GM12865 (cell line): ENCODE results near the gene SORCS2.

Experiments
- DNase-seq: peaks from one replicate; pipeline ENCODE4 v3.0.0; 2010; ENCODE audit warnings: low read depth
- H3K4me3 ChIP-seq: 2 replicates; pipeline ENCODE4 v1.5.1; 2011; ENCODE audit warnings: mild to moderate bottlenecking, low read depth, low read length, control low read depth
- TF ChIP-seq, protein P1 (sequence below): IDR thresholded peaks from 2 replicates; pipeline ENCODE4 v1.5.1; 2011; ENCODE audit warnings: low read length, control low read depth, low read depth, inconsistent platforms; ENCODE audit not compliant: insufficient read depth; ENCODE audit errors: missing control alignments

Gene SORCS2

DNA sequence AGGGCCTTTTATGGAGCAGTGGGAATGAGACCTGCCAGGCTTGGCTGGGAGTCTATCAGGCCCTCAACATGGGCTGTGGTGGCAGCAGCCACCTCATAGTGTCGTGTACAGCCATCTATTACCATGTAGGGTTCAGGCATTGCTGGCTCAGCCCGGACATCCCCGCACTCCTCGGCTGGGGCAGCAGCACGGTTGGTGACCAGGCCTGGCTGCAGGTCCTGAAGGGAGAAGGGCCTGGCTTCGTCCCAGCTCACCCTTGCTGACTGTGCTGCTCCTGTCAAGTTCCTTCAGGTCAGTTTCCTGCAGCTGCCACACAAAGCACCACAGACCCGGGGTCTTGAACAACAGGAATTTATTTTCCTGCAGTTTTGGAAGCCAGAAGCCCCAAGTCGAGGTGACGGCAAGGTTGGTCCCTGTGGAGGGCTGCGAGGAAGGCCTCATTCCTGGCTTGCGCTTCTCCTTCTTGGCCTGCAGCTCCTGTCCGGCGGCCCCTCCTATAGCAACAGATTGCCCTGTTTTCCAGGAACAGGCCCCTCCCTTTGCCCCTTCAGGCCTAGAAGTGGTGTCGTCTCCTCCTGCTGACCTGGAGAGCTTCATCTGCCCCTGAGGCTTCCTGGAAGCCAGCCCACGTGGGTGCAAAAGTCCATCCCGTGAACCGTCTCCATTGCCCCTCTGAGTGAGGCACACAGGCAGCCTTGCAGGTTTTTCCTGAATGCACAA is 25.2 kb upstream of the SORCS2 start:
- H3K4me3 ChIP-seq: no peak overlapping the region
- TF ChIP-seq, protein P1, sequence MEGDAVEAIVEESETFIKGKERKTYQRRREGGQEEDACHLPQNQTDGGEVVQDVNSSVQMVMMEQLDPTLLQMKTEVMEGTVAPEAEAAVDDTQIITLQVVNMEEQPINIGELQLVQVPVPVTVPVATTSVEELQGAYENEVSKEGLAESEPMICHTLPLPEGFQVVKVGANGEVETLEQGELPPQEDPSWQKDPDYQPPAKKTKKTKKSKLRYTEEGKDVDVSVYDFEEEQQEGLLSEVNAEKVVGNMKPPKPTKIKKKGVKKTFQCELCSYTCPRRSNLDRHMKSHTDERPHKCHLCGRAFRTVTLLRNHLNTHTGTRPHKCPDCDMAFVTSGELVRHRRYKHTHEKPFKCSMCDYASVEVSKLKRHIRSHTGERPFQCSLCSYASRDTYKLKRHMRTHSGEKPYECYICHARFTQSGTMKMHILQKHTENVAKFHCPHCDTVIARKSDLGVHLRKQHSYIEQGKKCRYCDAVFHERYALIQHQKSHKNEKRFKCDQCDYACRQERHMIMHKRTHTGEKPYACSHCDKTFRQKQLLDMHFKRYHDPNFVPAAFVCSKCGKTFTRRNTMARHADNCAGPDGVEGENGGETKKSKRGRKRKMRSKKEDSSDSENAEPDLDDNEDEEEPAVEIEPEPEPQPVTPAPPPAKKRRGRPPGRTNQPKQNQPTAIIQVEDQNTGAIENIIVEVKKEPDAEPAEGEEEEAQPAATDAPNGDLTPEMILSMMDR: no peak
- no peak for DNase-seq

DNA sequence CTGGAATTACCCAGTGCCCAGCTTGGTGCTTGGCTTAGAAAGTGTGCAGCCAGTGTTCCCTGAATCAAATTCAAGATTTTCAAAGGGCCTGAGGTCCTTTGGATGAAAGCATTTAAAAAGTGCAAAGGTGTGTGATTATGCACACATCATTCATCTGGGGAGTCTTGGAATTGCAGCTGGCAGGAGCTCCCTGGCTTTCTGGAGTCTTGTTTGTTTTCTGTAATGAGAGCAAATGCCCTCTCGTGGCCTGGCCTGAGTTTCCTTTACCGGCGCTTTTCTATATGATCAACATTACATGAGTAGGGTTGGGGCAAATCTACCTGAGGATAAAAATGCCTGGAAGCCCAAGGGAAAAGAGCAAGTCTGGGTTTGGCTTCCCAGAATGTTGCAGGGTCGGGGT is 24.6 kb upstream of the SORCS2 start:
- TF ChIP-seq, protein P1: no peak
- no peak overlapping the region for H3K4me3 ChIP-seq
- DNase-seq: no peak

DNA sequence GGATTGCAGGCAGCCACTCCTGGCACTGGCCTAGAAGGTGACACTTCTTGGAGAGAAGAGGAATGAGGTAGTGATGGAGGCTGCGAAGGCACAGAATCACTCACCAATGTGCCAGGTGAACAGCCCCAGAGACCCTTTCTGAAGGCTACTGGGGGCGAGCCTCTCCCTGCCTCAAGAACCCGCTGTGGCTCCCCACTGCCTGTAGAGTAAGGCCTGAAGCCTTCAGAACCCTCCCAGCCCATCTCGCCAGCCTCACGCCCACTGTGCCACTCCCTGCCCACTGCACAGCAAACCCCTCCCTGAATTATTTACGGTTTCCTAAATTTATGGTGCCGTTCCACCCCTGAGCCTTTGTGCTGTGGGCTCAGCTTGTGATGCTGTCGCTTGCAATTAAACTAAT is 24.2 kb upstream of the SORCS2 start:
- no peak for DNase-seq
- H3K4me3 ChIP-seq: no peak overlapping the region
- TF ChIP-seq, protein P1: no peak

DNA sequence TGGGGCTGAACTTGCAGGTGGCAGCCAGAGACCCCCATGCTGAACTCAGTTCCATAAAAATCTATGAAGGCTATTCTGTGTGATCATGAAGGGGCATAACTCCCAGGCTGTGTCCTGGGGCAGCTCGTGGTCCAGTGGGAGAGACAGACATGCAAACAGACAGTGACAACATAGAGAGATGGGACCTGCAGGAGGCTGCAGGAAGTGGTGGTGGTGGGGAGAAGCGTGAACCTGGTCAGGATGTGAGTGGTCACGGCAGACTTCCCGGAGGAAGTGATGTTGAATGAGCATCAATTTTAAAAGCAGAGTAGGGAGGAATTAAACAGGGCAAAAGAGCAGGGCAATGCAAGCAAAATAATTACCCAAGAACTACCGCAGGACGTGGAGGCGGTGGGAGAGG is 23.2 kb upstream of the SORCS2 start:
- TF ChIP-seq, protein P1: no peak
- no peak for DNase-seq

DNA sequence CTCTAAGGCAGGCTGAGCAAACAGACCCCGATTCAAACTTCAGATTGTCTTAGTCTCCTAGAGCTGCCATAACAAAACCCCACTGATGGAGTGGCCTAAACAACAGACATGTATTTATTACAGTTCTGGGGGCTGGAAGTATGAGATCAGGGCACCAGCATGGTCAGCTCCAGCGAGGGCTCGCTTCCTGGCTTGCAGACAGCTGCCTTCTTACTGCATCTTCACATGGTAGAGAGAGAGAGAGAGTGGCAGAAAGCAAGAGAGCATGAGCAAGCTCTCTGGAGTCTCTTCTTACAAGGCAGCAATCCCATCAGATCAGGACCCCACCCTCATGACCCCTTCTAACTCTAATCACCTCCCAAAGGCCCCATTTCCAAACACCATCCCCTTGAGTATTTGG is 22.3 kb upstream of the SORCS2 start:
- no peak overlapping the region for H3K4me3 ChIP-seq
- TF ChIP-seq, protein P1: no peak
- DNase-seq: no peak

More for the DNA sequence above, 23.2 kb upstream of the SORCS2 start:
- H3K4me3 ChIP-seq: no peak overlapping the region

DNA sequence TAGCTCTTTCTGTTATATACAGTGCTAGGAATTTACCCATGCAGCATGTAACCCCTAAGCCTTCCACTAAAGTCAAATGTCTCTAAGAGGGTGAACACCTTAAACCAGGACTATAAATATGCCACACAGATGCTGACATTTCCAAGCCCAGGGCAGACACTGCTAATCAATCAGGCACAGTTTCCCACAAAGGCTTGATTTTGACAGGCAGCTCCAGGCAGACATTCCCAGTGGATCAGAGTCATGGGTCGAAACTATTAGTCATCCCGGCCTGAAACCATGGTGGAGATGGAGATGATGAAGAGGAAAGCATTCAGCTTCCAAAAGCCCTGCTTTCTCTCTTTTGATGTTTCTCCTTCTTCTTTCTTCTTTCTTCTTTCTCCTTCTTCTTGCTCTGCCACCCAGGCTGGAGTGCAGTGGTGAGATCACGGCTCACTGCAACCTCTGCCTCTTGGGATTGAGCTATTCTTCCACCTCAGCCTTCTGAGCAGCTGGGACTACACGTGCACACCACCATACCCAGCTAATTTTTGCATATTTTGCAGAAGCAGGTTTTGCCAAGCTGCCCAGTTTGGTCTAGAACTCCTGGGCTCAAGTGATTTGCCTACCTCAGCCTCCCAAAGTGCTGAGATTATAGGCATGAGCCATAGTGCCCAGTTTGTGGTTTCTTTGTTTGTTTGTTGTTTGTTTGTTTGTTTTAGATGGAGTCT is 21.0 kb upstream of the SORCS2 start:
- H3K4me3 ChIP-seq: no peak overlapping the region
- TF ChIP-seq, protein P1: no peak
- no peak for DNase-seq
